Left ventricle myocardium inferior (tissue), 1 donor: ENCODE measurements around the gene C4orf46. TPM values are rescaled to one million over a fixed set of nuclear protein-coding genes. Genes with fewer than 3 reads are reported as not detected.

Experiments
- DNase-seq: peaks from one replicate; pipeline ENCODE4 v3.0.0-alpha.2; 2020
- H3K27ac ChIP-seq: fragments of 200-600 bp; replicated peaks from 2 replicates; pipeline ENCODE4 v1.8.0; 2021
- H3K27me3 ChIP-seq: fragments of 200-600 bp; 2 replicates; pipeline ENCODE4 v1.8.0; 2021; ENCODE audit warnings: low read depth
- H3K36me3 ChIP-seq: fragments of 200-600 bp; 2 replicates; pipeline ENCODE4 v1.8.0; 2021
- H3K4me1 ChIP-seq: fragments of 200-600 bp; 2 replicates; pipeline ENCODE4 v1.8.0; 2021
- H3K4me3 ChIP-seq: fragments of 200-600 bp; 2 replicates; pipeline ENCODE4 v1.8.0; 2021; ENCODE audit warnings: mild to moderate bottlenecking, moderate library complexity
- H3K9me3 ChIP-seq: fragments of 200-600 bp; replicated peaks from 2 replicates; pipeline ENCODE4 v1.8.0; 2021
- CTCF ChIP-seq: fragments of 200-600 bp; IDR thresholded peaks from 2 replicates; pipeline ENCODE4 v1.8.0; 2021; ENCODE audit warnings: antibody characterized with exemption, mild to moderate bottlenecking, borderline replicate concordance
- intact Hi-C: fragments of 100-400 bp; cut with micrococcal nuclease; formaldehyde crosslinking; loops from one replicate; pipeline ENCODE4 v1.11.0; 2022
- total RNA-seq: library from RNA; stranded (reverse); fragmentation: NEBNext Ultra II Directional; extraction: Animal tissue kit (Norgen Biotek cat#: 25700); gene quantifications from one replicate; pipeline ENCODE4 v1.2.1, GENCODE V29; 2021
- donor health status: DM: no; HTN: yes; CAD: no; lungs with severe emphysema.

Gene C4orf46
- total RNA-seq, 1 donor from 2014 or later = 3.4 TPM

DNA sequence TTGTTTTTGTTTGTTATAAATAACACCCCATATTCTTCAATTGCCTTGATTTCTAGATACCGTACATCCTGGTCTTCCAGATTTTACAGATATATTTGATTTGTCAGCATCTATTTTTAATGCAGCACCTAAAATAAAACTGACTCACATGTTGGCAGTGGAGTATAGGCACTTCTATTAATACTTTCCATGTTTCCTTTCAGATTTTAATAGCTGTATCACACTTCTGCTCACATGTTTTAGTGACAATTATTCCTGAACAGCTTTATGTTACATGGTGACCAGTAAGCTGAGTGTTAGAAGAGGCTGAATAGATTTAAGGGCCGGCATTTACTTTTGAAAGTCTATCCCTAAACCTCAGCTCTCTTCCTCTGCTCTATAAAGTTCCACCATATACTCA lies 46.1 kb downstream of the C4orf46 start:
- no peak overlapping the region for H3K4me3 ChIP-seq
- H3K36me3 ChIP-seq = no peaks in the 10 kb centered on the region
- peaks cover 21% of the 10 kb centered on the region for H3K4me1 ChIP-seq
- no peak for TF ChIP-seq CTCF
- H3K27ac ChIP-seq = peak overlapping the region; percentile 54
- no peaks in the 10 kb centered on the region for H3K27me3 ChIP-seq
- no peak for DNase-seq
- intact Hi-C loops = no loop called here
- H3K9me3 ChIP-seq = peaks cover 9% of the 10 kb centered on the region

GRCh38 chr4:158624889-158625478 lies 46.7 kb downstream of the C4orf46 start:
- Histone ChIP-seq H3K4me3 (no peak overlapping the region), H3K36me3 (no peaks in the 10 kb centered on the region), H3K9me3 (peaks cover 9% of the 10 kb centered on the region), H3K4me1 (peaks cover 21% of the 10 kb centered on the region), H3K27ac (peak overlapping the region; percentile 54), H3K27me3 (no peaks in the 10 kb centered on the region)
- DNase-seq = no peak
- intact Hi-C loops = no loop called here
- peak; percentile 75 for TF ChIP-seq CTCF

GRCh38 chr4:158622251-158622650 lies 49.4 kb downstream of the C4orf46 start:
- H3K9me3 ChIP-seq = peaks cover 9% of the 10 kb centered on the region
- H3K27me3 ChIP-seq = no peaks in the 10 kb centered on the region
- H3K36me3 ChIP-seq = no peaks in the 10 kb centered on the region
- intact Hi-C loops = no loop called here
- H3K27ac ChIP-seq = no peak overlapping the region
- DNase-seq = no peak
- no peak overlapping the region for H3K4me3 ChIP-seq
- TF ChIP-seq CTCF = no peak
- peaks cover 21% of the 10 kb centered on the region for H3K4me1 ChIP-seq

DNA sequence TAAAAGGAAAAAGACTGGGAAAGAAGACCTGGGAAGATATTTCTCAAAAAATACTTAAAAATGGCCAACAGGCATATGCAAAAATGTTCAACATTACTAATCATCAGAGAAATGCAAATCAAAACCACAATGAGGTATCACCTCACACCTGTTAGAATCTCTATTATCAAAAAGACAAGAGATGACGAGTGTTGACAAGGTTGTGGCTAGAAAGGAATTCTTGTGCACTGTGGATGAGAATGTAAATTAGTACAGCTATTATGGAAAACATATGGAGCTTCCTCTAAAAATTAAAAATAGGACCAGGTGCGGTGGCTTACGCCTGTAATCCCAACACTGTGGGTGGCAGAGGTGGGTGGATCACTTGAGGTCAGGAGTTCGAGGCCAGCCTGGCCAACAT lies 50.0 kb downstream of the C4orf46 start:
- no peak for DNase-seq

DNA sequence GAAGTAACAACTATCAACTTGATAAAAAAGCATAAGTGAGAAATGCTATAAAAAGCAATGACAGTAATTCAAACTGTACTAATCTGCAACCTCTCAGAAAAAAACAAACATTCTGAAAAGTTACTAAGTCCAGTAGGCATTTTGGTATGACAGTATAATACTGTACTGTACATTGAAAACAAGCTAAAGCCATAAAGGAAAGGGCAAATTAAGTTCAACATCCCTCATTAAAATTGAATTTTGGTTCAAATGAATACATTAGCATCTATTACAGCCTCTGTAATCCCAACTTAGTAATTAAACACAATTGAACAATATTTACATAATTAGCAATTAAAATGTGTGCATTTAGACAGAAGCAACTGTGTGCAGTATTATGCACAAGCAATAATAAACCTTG lies 53.7 kb downstream of the C4orf46 start:
- Histone ChIP-seq H3K9me3 (peaks cover 23% of the 10 kb centered on the region), H3K27ac (no peak overlapping the region), H3K4me3 (no peak overlapping the region), H3K36me3 (no peaks in the 10 kb centered on the region), H3K27me3 (no peaks in the 10 kb centered on the region), H3K4me1 (no peaks in the 10 kb centered on the region)
- no peak for DNase-seq
- no peak for TF ChIP-seq CTCF
- intact Hi-C loops = no loop called here

More for the DNA sequence above, 50.0 kb downstream of the C4orf46 start:
- no peak overlapping the region for H3K4me3 ChIP-seq
- no peaks in the 10 kb centered on the region for H3K27me3 ChIP-seq
- H3K36me3 ChIP-seq = no peaks in the 10 kb centered on the region
- H3K4me1 ChIP-seq = peaks cover 21% of the 10 kb centered on the region
- no peak for TF ChIP-seq CTCF
- H3K27ac ChIP-seq = no peak overlapping the region
- intact Hi-C loops = no loop called here
- H3K9me3 ChIP-seq = peaks cover 9% of the 10 kb centered on the region

Other genes starting within 250 kb of the C4orf46 start
- not detected for gene RXFP1, start 150.0 kb downstream of the C4orf46 start, total RNA-seq
- gene ETFDH, start 409 bp upstream of the C4orf46 start, total RNA-seq = 283 TPM
- 39.2 TPM for gene PPID, start 51.5 kb upstream of the C4orf46 start, total RNA-seq
- gene FNIP2, start 97.1 kb upstream of the C4orf46 start, total RNA-seq = 44.0 TPM